DND-41 (cell line): Measurements from ENCODE around the gene IGFL1.

Experiments used
- CTCF ChIP-seq: IDR thresholded peaks from 2 replicates; pipeline ENCODE4 v1.5.1; 2012; ENCODE audit warnings: borderline replicate concordance, low read length, moderate library complexity, mild to moderate bottlenecking; ENCODE audit not compliant: poor library complexity, severe bottlenecking; ENCODE audit errors: extremely low read depth
- EZH2 ChIP-seq: IDR thresholded peaks from 3 replicates; pipeline ENCODE4 v1.6.1; 2012; ENCODE audit warnings: borderline replicate concordance, low read depth, mild to moderate bottlenecking, moderate library complexity, low read length, inconsistent platforms; ENCODE audit not compliant: severe bottlenecking

GRCh38 chr19:46265217-46265828 is 35.8 kb downstream of the IGFL1 start:
- TF ChIP-seq CTCF (peak; percentile 90), EZH2 (no peak)
